Right ventricle myocardium superior (tissue), 1 donor: ENCODE data around the gene SYNRG. TPM values are rescaled to one million over a fixed set of nuclear protein-coding genes. Genes with fewer than 3 reads are reported as not detected.

Source experiments
- microRNA-seq: library from miRNA; unstranded; fragments of <30 nt; microRNA quantifications from one replicate; pipeline ENCODE4 v1.2.0, GENCODE V29; 2020
- total RNA-seq: library from RNA; stranded (reverse); fragmentation: NEBNext Ultra II Directional; extraction: Animal tissue kit (Norgen Biotek cat#: 25700); gene quantifications from one replicate; pipeline ENCODE4 v1.2.1, GENCODE V29; 2021
- donor health status: DM: no; HTN: yes; CAD: no; lungs with severe emphysema.

The SYNRG gene
- total RNA-seq, 1 donor from 2014 or later = 32.6 TPM

Small RNA genes lying within 50 kb of the gene (microRNA-seq; reads per million reads assigned to microRNA genes)
- gene MIR378J = not detected

Other genes with a start within 250 kb of the SYNRG start
- not detected for gene C17orf78, start 233.4 kb downstream of the SYNRG start, total RNA-seq
- 15.4 TPM for gene ACACA, start 202.6 kb downstream of the SYNRG start, total RNA-seq
- gene TADA2A, start 202.5 kb downstream of the SYNRG start, total RNA-seq = 12.4 TPM
- gene DUSP14, start 119.5 kb downstream of the SYNRG start, total RNA-seq = 19.6 TPM
- 13.6 TPM for gene DDX52, start 34.0 kb upstream of the SYNRG start, total RNA-seq
- gene HNF1B, start 135.6 kb upstream of the SYNRG start, total RNA-seq = not detected